Neutrophil (primary cell): ENCODE results near the gene AP1G1.

Experiments used
- H3K27ac ChIP-seq: fragments of 200-600 bp; sonication (generic); 2 replicates; pipeline ENCODE4 v1.5.1; 2016; ENCODE audit warnings: mild to moderate bottlenecking, moderate library complexity
- H3K27me3 ChIP-seq: fragments of 200-600 bp; sonication (generic); 2 replicates; pipeline ENCODE4 v1.6.0; 2016; ENCODE audit warnings: mild to moderate bottlenecking
- H3K36me3 ChIP-seq: fragments of 200-600 bp; sonication (generic); 2 replicates; pipeline ENCODE4 v1.5.1; 2017
- H3K4me1 ChIP-seq, 2 experiments: fragments of 200-600 bp in 1 of 2; sonication (generic) in 1 of 2; 1 replicate in 1 of 2; 2 replicates in 1 of 2; pipeline versions ENCODE4 v1.5.1 to v1.6.1; 2013 to 2016; ENCODE audit warnings: low read depth in 1 of 2, low read length in 1 of 2, mild to moderate bottlenecking in 1 of 2, moderate library complexity in 1 of 2; ENCODE audit not compliant: control insufficient read depth in 1 of 2, insufficient read depth in 1 of 2
- H3K4me3 ChIP-seq, 2 experiments: fragments of 200-600 bp in 1 of 2; sonication (generic) in 1 of 2; 1 replicate in 1 of 2; 2 replicates in 1 of 2; pipeline ENCODE4 v1.5.1; 2013 to 2016; ENCODE audit warnings: low read depth in 1 of 2, low read length in 1 of 2, mild to moderate bottlenecking in 1 of 2, moderate library complexity in 1 of 2
- H3K9me3 ChIP-seq: fragments of 200-600 bp; sonication (generic); 2 replicates; pipeline ENCODE4 v1.5.1; 2016
- CTCF ChIP-seq: fragments of 200-600 bp; sonication (generic); IDR thresholded peaks from 2 replicates; pipeline ENCODE4 v1.5.1; 2016; ENCODE audit warnings: antibody characterized with exemption

The AP1G1 gene

GRCh38 chr16:71709229-71709781, 99.3 kb downstream of the AP1G1 start:
- no peaks in the 10 kb centered on the region for H3K36me3 ChIP-seq
- no peak overlapping the region for H3K4me3 ChIP-seq
- no peaks in the 10 kb centered on the region for H3K9me3 ChIP-seq
- no peaks in the 10 kb centered on the region for H3K27me3 ChIP-seq
- no peak for TF ChIP-seq CTCF
- no peak overlapping the region for H3K27ac ChIP-seq
- H3K4me1 ChIP-seq, result no peaks in the 10 kb centered on the region

GRCh38 chr16:71708696-71709095, 99.9 kb downstream of the AP1G1 start:
- no peaks in the 10 kb centered on the region for H3K9me3 ChIP-seq
- H3K36me3 ChIP-seq, result no peaks in the 10 kb centered on the region
- H3K4me1 ChIP-seq, result no peaks in the 10 kb centered on the region
- TF ChIP-seq CTCF, result no peak
- no peak overlapping the region for H3K4me3 ChIP-seq
- no peaks in the 10 kb centered on the region for H3K27me3 ChIP-seq
- no peak overlapping the region for H3K27ac ChIP-seq

GRCh38 chr16:71707199-71707598, 101.4 kb downstream of the AP1G1 start:
- Histone ChIP-seq H3K9me3 (no peaks in the 10 kb centered on the region), H3K27me3 (no peaks in the 10 kb centered on the region), H3K4me3 (no peak overlapping the region), H3K4me1 (no peaks in the 10 kb centered on the region), H3K36me3 (no peaks in the 10 kb centered on the region), H3K27ac (no peak overlapping the region)
- TF ChIP-seq CTCF, result no peak

GRCh38 chr16:71706046-71706445, 102.6 kb downstream of the AP1G1 start:
- no peaks in the 10 kb centered on the region for H3K4me1 ChIP-seq
- H3K36me3 ChIP-seq, result no peaks in the 10 kb centered on the region
- H3K9me3 ChIP-seq, result no peaks in the 10 kb centered on the region
- H3K27ac ChIP-seq, result no peak overlapping the region
- no peak for TF ChIP-seq CTCF
- no peak overlapping the region for H3K4me3 ChIP-seq
- H3K27me3 ChIP-seq, result no peaks in the 10 kb centered on the region

- TF ChIP-seq CTCF, result no peak
- no peak overlapping the region for H3K4me3 ChIP-seq
- H3K4me1 ChIP-seq, result no peaks in the 10 kb centered on the region
Observed at GRCh38 chr16:71703333-71703732, 105.3 kb downstream of the AP1G1 start.

GRCh38 chr16:71700831-71701230, 107.8 kb downstream of the AP1G1 start:
- Histone ChIP-seq H3K9me3 (no peaks in the 10 kb centered on the region), H3K4me3 (no peak overlapping the region), H3K36me3 (no peaks in the 10 kb centered on the region), H3K4me1 (no peaks in the 10 kb centered on the region), H3K27ac (no peak overlapping the region), H3K27me3 (no peaks in the 10 kb centered on the region)
- no peak for TF ChIP-seq CTCF

More at GRCh38 chr16:71703333-71703732, 105.3 kb downstream of the AP1G1 start:
- Histone ChIP-seq H3K27me3 (no peaks in the 10 kb centered on the region), H3K9me3 (no peaks in the 10 kb centered on the region), H3K36me3 (no peaks in the 10 kb centered on the region), H3K27ac (no peak overlapping the region)
